ENCODE data around the gene NSUN5.
"Not testable (repeated sequence)": the region's sequence is repeated elsewhere in the genome, so short reads cannot be mapped to it uniquely, and the experiment has no call there.

Gene NSUN5

DNA sequence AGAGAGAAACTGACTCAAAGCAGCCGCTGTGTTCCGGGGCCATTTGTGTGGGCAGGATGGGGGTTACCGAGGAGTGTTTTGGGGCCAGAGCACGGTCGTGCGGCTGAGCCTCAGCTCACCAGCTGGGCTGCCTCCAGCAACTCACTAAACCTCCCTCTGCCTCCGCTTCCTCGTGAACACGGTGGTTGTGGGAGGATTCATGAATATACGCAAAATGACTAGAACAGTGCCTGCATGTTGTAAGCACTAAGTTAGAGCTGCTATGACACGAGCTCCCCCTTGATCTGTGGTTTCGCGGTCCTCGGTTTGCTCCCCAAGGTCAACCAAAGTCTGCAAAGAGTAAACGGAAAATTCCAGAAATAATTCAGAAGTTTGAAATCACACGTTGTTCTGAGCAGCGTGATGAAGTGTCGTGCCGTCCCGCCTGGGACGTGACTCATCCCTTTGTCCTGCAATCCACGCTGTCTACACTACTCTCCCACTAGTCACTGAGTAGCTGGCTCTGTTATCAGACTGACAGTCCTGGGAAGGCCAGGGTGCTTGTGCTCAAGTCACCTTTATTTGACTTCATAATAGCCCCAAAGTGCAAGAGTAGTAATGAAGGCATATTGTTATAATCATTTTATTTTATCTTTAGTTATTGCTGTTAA lies 41.8 kb downstream of the NSUN5 start:
- DNase-seq: not testable (repeated sequence)

DNA sequence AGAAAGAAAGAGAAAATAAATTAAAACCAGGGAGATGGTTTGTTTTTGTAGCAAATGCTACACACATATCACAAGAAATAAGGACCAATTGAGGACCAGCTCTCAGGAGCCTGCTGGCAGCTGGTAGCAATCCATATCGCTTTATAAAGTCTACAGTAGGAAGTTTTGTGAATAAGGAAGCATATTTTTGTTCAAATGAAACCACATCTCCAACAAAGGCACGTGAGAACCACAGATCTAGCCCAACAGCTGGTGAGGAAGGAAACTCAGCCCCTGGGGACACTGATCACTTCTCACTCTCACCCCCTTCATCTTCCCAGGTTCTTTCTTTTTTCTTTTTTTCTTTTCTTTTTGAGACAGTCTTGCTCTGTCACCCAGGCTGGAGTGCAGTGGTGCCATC lies 46.2 kb downstream of the NSUN5 start:
- DNase-seq: not testable (repeated sequence)

All from GOT3 (cell line).